GM18858 (cell line): ENCODE data around the gene GNG4.

Experiments
- ATAC-seq: cut with Tn5 transposase; IDR thresholded peaks from one replicate; pipeline ENCODE4 v1.9.1; 2021; ENCODE audit not compliant: unreplicated experiment

Gene GNG4

GRCh38 chr1:235649368-235650163 is at the start of gene GNG4:
GNG4 (minus strand) TSS chr1:235649784; CDS start chr1:235583838, 65,946 bp downstream.
- ATAC-seq: no peak

GRCh38 chr1:235697508-235697907 is 47.9 kb upstream of the GNG4 start:
- no peak for ATAC-seq

GRCh38 chr1:235689356-235689755 is 39.8 kb upstream of the GNG4 start:
- ATAC-seq: no peak

DNA sequence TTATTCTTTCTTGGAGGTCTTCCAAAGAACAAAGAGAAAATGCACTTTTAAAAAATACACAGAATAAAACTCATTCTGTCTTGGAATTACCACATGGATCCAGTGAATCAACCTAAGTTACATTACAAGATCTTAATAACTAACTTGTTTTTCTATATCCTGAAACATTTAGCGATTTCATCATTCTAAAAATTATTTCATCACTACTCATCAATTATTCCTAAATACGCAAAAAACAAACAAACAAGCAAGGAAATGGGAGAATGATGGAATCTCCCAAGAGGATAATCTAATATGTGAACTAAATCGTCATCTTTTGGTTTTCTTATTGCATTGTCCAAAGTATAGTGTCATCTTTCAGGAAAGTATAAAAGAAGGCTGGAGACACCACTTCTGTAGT is 38.5 kb upstream of the GNG4 start:
- no peak for ATAC-seq

DNA sequence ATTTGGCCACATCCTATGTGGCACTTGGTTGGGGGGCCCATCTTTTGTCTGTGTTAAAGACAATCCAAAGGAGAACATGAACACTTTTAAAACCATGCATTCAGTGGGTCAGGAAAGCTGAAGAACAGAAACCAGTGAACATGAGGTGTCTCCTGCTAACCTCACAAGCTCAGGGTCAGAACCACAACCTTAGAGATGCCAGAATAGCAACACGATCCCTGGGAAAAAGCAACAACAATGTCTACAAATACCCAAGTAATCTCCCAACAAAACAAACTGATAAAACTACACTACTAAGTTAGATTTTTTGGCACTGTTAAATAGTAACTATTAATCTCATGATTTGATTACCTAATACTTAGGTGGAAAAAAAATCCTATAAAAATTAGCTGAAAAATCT is 34.1 kb upstream of the GNG4 start:
- ATAC-seq: no peak

GRCh38 chr1:235682216-235682615 is 32.6 kb upstream of the GNG4 start:
- no peak for ATAC-seq

GRCh38 chr1:235679644-235680043 is 30.1 kb upstream of the GNG4 start:
- ATAC-seq: no peak

- ATAC-seq: no peak
Observed at GRCh38 chr1:235679005-235679404, 29.4 kb upstream of the GNG4 start.

GRCh38 chr1:235675152-235675890 is 25.7 kb upstream of the GNG4 start:
- no peak for ATAC-seq

- ATAC-seq: no peak
Observed at GRCh38 chr1:235673981-235674380, 24.4 kb upstream of the GNG4 start.

DNA sequence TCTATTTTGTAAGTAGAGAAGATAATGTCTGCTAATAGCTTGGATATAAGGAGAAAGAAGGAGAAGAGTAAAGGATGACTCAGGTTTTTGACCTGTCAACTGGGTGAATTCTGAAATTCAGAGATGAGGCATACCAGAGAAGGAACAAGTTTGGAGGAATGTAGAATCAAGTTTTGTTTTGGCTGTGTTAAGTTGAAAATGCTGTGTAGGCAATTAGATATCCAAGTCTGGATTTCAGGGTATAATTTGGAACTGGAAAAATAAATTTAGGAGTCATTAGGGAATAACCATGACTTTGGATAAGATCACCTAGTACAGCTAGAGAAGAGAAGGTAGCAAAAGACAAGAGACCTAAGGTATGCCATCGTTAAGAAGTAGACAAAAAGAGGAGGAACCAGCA is 22.4 kb upstream of the GNG4 start:
- ATAC-seq: no peak

- no peak for ATAC-seq
Observed at GRCh38 chr1:235670157-235670776, 20.7 kb upstream of the GNG4 start.

GRCh38 chr1:235669277-235669676 is 19.7 kb upstream of the GNG4 start:
- no peak for ATAC-seq

- no peak for ATAC-seq
Observed at GRCh38 chr1:235663628-235664027, 14.0 kb upstream of the GNG4 start.

- no peak for ATAC-seq
Observed at GRCh38 chr1:235661568-235661967, 12.0 kb upstream of the GNG4 start.

- ATAC-seq: no peak
Observed at GRCh38 chr1:235659186-235659771, 9.7 kb upstream of the GNG4 start.

GRCh38 chr1:235657747-235658526 is 8.4 kb upstream of the GNG4 start:
- no peak for ATAC-seq

DNA sequence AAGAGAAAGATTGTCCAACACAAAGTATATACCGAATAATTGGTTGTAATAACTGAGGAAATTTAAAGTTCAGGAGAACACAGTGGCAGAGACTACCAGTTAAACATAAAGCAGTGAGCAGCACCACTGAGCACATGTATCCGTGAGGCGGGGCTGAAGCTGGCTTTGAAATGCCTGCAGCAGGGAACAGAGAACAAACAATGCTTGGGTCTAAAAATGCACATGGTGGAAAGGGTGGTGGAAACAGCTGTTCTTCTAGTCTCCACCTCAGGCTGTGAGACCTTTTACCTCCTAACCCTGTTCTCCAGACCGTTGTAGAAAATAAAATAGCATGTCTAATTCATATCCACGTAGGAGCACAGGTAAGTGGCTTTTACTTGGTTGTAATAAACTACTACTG is 7.7 kb upstream of the GNG4 start:
- no peak for ATAC-seq

DNA sequence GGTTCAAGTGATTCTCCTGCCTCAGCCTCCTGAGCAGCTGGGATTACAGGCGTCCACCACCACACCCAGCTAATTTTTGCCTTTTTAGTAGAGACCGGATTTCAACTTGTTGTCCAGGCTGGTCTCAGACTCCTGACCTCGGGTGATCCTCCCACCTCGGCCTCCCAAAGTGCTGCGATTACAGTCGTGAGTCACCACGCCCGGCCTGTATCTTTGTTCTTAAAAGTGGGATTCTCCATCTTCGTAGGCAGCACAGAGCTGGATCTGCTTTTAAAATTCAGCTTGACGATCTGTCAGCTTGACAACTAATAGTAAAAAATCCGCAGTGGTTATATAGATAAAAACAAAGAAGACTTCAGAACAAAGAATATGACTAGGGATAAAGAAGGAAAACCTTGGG is 2.8 kb upstream of the GNG4 start:
- no peak for ATAC-seq

DNA sequence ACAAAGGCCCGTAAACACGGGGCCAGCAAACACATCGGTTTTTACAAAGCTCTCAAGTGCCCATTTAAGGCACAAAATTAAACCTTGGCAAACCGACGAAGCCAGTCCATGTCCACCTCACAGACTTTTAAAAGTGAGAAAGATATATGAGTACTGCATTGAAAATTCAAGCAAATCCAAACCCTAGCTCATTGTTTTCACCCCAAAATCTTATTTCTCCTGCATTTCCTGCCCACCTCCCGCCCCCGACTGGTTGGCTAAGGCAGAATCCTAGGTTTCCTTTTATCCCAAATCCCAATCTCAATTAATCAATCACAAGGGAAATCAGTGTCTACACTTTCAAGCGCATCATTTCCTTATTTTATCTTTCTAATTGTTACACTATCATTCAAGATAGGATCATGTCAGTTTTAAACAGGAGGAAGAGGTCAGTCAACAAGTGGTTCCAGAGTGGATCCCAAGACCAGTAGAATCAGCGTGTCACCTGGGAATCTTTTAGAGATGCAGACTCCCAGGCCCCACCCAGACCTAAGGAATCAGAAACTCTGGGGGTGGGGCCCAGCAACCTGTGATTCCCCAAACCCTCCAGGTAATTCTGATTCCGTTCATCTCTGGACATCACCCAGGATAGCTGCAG is 1.7 kb upstream of the GNG4 start:
- no peak for ATAC-seq
